ENCODE measurements around the gene TEKT3.

- no peak for TF ChIP-seq CTCF (IDR thresholded peaks at IDR 0.05)
- no peak for TF ChIP-seq POLR2A (IDR thresholded peaks at IDR 0.05)
Measured at GRCh38 chr17:15346066-15346595, 4.7 kb upstream of the TEKT3 start.

Measured in esophagus squamous epithelium (tissue), 4 donors.